HG02885 (cell line): Measurements from ENCODE around the gene ADGRL3.
"Not testable (repeated sequence)": the region's sequence is repeated elsewhere in the genome, so short reads cannot be mapped to it uniquely, and the experiment has no call there.

ENCODE experiments used
- ATAC-seq: cut with Tn5 transposase; IDR thresholded peaks from one replicate; pipeline ENCODE4 v1.9.1; 2021; ENCODE audit warnings: mild to moderate bottlenecking; ENCODE audit not compliant: unreplicated experiment, poor library complexity

ADGRL3 gene

DNA sequence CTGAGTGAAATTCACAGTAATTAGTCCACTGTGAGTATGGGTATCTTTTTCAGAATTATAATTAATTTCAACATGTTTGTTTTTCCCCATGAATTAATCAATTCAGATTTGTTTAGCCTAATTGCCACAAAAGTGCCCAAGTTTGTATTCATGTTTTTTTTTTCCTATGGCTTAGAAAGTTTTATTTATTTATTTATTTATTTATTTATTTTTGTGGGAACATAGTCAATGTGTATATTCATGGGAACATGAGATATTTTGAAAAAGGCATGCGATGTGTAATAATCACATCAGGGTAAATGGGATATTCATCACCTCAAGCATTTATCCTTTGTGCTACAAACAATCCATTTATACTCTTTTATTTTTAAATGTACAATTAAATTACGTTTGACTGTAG, 475.3 kb downstream of the ADGRL3 start:
- ATAC-seq: no peak

DNA sequence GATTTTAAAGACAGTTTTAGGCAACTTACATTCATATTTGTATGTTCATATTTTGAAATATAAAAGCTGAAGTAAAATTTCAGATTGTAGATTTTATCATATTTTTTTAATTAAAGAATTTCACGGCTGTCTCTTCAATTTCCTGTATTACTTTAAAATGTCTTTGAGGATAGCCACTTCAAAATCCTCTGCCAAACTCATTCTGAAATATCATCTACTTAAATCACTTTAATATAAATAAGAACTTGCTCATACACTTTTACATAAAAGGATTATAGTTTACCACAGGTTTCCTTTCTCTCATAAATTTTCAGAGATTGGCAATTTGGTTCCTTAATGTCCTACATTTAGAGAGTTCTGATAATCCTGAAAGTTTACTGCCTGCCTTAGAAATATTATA, 478.2 kb downstream of the ADGRL3 start:
- ATAC-seq: no peak

DNA sequence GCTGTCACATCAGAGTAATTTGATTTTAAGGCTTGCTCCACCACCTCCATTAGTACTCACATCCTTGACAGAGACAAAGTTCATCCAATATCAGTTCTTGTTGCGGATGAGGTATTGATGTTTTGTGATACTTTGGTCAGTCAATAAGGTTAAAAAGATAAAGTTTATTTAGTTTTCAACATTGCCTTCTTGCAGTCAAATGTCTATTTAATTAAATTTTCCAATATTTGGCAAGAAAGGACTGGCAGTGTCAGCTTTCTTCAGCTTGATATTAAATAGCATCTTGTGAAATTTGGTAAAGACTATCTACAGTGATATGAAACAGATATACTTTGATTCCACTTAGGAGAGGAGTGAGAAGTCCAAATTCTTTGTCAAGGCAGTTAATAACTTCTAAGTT, 493.4 kb downstream of the ADGRL3 start:
- ATAC-seq: no peak

DNA sequence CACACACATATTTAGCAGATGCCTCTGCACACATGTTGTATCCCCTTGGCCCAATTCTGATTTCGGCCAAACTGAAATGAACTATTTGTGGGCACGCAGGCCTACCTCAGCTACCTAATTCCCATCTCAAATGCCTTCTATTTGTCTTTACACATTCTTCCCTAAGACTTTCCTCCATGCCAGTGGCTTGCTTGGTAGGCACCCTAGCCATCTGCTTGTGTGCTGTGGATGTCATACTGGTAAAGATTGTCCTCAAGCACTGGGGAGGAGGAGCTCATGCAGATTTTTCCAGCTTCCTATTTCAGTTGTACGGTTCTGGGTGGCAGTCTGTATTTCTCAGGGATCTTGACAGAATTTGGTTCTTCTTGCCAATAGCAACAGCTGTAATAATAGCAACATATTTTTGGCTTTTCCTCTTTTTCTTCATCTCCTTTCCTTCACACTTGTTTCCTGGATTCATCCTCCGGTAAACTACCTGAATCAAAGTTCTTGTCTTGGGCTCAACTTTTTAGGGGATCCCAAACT, 514.3 kb downstream of the ADGRL3 start:
- no peak for ATAC-seq

DNA sequence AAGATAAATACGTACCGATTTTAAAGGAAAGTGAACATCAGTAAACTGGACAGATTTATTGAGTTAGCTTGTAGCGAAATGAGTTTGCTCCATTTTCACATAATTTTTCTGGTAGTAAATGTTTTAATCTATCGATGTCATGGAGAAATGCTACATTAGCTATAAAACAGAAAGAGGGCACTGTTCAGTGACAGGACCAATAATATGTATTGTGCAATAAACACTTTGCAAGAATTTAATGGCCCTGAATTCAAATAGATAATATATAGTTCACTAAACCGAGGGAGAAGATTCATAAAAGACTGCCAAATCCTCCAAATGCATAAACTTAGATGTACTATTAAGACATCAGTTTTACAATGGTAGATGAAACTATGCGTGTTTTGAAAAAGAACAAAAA, 516.3 kb downstream of the ADGRL3 start:
- no peak for ATAC-seq

DNA sequence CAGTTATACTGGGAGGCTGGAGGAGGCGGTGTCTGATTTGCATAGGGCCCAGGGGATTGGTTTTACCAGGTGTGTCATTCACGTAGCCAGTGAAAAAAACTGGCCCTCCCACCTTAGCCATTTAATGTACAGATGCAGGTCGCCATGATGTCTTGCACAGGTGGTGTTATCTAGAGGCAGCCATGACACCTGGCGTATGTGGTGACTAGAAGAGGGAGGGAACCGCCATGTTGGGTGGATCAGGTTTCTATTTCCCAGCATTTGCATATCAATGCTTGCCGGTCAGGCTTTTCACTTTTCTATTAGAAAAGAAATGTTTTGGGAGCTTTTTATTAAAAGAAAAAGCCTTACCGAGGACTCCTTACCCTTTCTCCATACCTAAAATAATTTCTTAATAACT, 523.4 kb downstream of the ADGRL3 start:
- ATAC-seq: no peak

DNA sequence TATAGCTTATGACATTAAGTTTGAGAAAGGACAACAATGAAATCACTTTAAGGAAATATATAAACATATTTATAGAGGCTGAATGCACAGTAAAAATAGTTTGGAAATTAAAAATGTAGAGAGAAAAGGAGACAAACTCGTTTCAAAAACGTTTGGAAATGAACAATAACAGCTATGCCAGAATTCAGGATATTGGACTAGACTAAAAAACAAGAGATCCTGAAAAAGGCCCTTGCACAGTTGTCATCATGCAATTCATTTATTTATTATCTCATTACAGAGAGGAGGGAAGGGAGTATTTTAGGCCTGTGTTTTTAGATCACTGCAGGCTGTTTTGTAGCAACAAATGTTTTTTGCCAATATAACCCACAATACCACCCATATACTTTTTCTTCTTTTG, 527.2 kb downstream of the ADGRL3 start:
- no peak for ATAC-seq

DNA sequence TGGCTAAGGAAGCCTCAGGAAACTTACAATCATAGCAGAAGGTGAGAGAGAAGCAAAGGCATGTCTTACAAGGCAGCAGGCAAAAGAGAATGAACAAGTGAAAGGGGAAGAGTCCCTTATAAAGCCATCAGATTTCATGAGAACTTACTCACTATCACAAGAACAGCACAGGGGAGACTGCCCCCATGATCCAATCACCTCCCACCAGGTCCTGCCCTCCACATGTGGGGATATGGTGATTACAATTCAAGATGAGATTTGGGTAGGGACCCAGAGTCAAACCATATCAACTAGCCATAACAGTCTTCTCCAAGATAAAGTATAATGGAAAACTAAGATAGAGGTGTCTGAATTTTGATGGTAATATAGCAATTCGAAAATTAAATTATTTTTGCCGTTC, 534.3 kb downstream of the ADGRL3 start:
- ATAC-seq: no peak

DNA sequence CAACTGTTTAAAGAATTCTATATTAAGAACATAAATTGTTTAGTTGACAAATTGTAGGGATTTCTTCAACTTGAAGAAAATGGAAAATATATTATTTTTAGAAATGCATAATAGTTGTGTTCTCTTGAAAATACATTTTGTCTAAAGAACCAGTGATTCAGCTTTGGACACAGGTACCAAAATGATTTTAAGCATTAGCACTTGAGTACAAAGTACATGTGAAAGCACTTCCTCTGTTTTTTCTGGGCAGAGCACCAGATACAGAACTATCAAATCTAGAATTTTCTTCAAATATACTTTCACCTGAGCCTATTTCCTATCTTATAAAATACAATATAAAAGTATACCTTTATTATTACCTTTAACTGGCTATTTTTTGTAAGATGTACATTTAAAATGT, 539.8 kb downstream of the ADGRL3 start:
- ATAC-seq: no peak

DNA sequence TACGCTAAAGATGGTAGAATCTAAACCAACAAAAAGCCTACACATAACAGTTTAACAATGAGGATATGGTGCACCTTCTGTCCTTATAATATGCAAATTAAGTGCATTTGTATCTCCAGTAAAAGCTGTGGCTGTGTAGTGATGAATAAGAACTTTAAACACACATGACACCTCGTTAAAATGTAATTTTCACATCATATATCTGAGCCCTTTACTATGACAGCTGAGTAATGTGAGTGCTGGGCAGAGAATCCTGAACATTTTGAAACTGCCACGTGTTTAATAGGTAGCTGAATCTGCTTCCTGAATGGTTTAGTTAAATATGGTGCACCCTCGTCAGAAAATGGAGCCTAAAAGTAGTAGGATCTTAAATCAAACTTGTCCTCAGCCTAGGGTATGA, 540.8 kb downstream of the ADGRL3 start:
- no peak for ATAC-seq

DNA sequence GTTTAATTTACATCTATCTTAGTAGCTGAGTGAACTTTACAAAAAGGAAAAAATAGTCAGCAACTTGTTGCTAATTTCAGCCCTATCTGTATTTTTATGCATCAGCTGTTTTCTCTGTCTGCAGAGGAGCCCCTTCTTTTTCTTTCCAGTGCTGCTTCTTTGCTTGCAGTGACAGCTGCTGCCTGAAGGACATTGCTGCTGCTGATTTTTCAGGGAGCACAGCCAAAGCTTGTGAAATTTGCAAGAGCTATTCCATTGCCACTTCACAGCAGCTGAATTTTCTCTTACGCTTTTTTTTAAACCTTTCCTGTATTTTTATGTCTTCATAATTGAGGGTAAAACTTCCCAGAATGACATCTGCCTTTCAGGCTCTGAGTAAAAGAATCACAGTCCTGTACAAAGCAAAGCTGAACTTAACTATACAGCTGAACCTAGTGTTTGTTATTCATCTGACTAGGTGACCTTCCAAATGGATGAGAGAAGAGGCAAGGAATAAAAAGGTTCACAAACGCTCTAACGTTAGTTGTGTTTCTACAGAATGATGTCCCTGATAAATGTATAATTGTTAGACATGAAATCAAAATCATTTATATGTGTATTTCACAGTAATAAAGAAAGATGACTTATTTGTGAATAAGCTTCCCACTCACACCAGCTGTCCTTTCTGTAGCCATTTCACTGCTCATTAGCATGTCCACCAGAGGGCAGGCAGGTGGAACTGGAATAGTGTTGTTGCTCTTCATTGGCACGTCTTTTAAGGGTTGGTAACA, 541.4 kb downstream of the ADGRL3 start:
- no peak for ATAC-seq

DNA sequence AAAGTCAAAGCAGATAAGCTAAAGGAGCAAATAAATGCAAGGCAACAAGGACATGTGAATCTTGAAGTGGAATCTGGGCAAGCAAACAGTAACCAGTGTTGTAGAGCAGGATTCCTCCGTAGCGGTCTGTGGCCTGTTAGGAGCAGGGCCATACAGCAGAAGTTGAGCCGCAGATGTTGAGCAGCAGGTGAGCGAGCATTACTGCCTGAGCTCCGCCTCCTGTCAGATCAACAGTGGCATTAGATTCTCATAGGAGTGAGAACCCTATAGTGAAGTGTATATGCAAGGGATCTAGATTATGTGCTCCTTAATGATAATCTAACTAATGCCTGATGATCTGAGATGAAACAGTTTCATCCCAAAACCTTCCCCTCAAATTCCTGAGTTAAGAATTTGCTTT, 550.7 kb downstream of the ADGRL3 start:
- no peak for ATAC-seq

DNA sequence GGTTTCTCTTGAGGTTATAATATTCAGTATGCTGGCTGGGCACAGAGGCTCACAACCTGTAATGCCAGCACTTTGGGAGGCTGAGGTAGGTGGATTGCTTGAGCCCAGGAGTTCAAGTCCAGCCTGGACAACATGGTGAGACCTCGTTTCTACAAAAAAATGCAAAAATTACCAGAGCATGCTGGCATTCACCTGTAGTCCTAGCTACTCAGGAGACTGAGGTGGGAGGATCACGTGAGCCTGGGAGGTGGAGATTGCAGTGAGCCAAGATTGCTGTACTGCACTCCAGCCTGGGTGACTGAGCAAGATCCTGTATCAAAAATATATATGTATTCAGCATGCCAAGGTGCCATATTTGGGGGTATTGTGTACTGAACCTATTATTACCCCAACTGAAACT, 552.5 kb downstream of the ADGRL3 start:
- ATAC-seq: no peak

DNA sequence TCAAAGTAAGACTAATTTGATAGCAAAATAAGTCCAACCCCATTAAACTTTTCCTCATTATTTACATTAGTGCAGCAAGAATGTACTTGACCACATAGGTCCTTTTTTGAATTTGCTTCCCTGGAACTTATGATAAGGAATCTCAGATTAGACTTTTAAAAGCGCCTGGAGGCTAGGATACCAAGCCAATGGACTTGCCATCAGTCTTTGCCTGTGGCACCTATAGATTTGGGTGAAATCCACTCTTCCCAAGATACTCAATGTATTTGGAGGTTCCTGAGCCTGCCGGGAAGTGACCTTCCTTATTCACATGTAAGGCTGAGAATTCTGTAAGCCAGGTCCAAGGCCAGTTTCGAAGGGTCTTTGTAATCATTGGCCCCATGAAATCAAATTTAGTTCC, 553.6 kb downstream of the ADGRL3 start:
- no peak for ATAC-seq

DNA sequence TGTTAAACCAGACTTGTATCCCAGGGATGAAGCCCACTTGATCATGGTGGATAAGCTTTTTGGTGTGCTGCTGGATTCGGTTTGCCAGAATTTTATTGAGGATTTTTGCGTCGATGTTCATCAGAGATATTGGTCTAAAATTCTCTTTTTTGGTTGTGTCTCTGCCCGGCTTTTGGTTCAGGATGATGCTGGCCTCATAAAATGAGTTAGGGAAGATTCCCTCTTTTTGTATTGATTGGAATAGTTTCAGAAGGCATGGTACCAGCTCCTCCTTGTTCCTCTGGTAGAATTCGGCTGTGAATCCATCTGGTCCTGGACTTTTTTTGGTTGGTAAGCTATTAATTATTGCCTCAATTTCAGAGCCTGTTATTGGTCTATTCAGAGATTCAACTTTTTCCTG, 556.8 kb downstream of the ADGRL3 start:
- ATAC-seq: not testable (repeated sequence)

DNA sequence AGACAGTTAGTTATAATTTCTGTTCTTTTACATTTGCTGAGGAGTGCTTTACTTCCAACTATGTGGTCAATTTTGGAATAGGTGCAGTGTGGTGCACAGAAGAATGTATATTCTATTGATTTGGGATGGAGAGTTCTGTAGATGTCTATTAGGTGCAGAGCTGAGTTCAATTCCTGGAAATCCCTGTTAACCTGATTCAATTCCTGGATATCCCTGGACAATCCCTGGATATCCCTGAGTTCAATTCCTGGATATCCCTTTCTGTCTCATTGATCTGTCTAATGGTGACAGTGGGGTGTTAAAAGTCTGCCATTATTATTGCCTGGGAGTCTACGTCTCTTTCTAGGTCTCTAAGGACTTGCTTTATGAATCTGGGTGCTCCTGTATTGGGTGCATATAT, 557.9 kb downstream of the ADGRL3 start:
- ATAC-seq: not testable (repeated sequence)

DNA sequence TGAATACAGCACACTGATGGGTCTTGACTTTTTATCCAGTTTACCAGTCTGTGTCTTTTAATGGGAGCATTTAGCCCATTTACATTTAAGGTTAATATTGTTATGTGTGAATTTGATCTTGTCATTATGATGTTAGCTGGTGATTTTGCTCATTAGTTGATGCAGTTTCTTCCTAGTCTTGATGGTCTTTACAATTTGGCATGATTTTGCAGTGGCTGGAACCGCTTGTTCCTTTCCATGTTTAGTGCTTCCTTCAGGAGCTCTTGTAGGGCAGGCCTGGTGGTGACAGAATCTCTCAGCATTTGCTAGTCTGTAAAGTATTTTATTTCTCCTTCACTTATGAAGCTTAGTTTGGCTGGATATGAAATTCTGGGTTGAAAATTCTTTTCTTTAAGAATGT, 558.5 kb downstream of the ADGRL3 start:
- ATAC-seq: not testable (repeated sequence)

DNA sequence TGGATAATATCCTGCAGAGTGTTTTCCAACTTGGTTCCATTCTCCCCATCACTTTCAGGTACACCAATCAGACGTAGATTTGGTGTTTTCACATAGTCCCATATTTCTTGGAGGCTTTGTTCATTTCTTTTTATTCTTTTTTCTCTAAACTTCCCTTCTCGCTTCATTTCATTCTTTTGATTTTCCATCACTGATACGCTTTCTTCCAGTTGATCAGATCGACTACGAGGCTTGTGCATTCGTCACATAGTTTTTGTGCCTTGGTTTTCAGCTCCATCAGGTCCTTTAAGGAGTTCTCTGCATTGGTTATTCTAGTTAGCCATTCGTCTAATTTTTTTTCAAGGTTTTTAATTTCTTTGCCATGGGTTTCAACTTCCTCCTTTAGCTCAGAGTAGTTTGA, 559.1 kb downstream of the ADGRL3 start:
- not testable (repeated sequence) for ATAC-seq

DNA sequence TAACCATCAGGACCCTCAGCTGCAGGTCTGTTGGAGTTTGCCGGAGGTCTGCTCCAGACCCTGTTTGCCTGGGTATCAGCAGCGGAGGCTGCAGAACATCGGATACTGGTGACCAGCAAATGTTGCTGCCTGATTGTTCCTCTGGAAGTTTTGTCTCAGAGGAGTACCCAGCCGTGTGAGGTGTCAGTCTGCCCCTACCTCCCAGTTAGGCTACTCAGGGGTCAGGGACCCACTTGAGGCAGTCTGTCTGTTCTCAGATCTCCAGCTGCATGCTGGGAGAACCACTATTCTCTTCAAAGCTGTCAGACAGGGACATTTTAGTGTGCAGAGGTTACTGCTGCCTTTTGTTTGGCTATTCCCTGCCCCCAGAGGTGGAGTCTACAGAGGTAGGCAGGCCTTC, 559.8 kb downstream of the ADGRL3 start:
- ATAC-seq: not testable (repeated sequence)

DNA sequence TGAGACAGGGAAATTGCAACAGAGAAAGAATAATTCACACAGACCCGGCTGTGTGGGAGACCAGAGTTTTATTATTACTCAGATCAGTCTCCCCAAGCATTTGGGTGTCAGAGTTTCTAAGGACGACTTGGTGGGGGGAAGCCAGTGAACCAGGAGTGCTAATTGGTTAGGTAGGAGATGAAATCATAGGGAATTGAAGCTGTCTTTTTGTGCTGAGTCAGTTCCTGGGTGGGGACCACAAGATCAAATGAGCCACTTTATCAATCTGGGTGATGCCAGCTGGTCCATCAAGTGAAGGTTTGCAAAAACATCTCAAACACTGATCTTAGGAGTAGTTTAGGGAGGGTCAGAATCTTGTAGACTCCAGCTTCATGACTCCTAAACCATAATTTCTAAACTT, 560.7 kb downstream of the ADGRL3 start:
- ATAC-seq: no peak

DNA sequence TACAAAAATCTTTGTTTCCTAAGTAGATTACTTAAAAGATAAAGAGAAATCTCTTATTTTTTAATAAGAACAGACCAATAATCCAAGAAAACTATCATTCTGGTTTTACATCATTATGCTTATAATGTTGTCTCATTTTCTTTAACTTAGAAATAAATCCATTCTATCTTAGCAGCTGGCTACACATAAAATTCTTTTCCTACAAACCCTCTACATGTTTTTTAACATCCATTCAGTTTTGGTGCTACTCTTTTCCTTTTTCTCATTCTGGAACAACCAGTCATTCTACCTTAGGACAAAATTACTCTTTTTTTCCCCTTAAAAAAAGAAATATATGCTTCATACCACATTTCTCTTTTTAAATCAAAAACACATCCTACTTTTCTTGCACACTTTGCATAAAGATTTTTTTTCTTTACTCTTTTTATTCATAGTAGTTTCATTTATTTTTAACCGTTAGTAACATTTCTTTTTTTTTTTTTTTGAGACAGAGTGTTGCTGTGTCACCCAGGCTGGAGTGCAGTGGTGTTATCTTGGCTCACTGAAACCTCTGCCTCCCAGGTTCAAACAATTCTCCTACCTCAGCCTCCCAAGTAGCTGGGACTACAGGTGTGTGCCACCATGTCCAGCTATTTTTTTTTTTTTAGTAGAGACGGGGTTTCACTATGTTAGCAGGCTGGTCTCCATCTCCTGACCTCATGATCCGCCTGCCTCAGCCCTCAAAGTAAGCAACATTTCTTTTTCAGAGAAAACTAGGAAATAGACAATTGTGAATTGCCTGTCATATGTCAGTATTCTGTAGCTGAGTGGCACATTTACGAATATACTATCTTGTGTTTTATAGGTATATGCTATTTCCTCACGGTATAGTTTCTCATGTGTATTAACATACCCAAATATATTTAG, 562.8 kb downstream of the ADGRL3 start:
- ATAC-seq: no peak
